Activated naive CD4-positive, alpha-beta T cell treated with anti-CD3 and anti-CD28 coated beads, Interleukin-2, amount 50 U/mL, for 24 hours (primary cell): ENCODE data around the gene PRMT9.
A peak's percentile ranks its signal among the peaks of the same experiment; 100 is the strongest.

Experiments used
- H3K27ac Mint-ChIP-seq: one replicate; pipeline ENCODE4 v1.8.0; 2021; ENCODE audit warnings: mild to moderate bottlenecking, mixed read lengths
- H3K27me3 Mint-ChIP-seq: one replicate; pipeline ENCODE4 v1.8.0; 2021; ENCODE audit warnings: mixed read lengths
- H3K36me3 Mint-ChIP-seq: one replicate; pipeline ENCODE4 v1.8.0; 2021; ENCODE audit warnings: mixed read lengths
- H3K4me1 Mint-ChIP-seq: one replicate; pipeline ENCODE4 v1.8.0; 2021; ENCODE audit warnings: mixed read lengths
- H3K4me3 Mint-ChIP-seq: one replicate; pipeline ENCODE4 v1.8.0; 2021; ENCODE audit warnings: mild to moderate bottlenecking, mixed read lengths
- H3K9me3 Mint-ChIP-seq: one replicate; pipeline ENCODE4 v1.8.0; 2021; ENCODE audit warnings: mixed read lengths

The PRMT9 gene

GRCh38 chr4:147696866-147697265 is 12.9 kb upstream of the PRMT9 start:
- peaks cover 7% of the 10 kb centered on the region for H3K27me3 Mint-ChIP-seq

GRCh38 chr4:147693218-147693617 is 9.3 kb upstream of the PRMT9 start:
- peaks cover 2% of the 10 kb centered on the region for H3K36me3 Mint-ChIP-seq
- no peak overlapping the region for H3K27ac Mint-ChIP-seq
- no peak overlapping the region for H3K4me3 Mint-ChIP-seq
- H3K4me1 Mint-ChIP-seq: no peaks in the 10 kb centered on the region
- H3K9me3 Mint-ChIP-seq: no peaks in the 10 kb centered on the region
- H3K27me3 Mint-ChIP-seq: peaks cover 9% of the 10 kb centered on the region

More at GRCh38 chr4:147696866-147697265, 12.9 kb upstream of the PRMT9 start:
- H3K27ac Mint-ChIP-seq: no peak overlapping the region
- H3K36me3 Mint-ChIP-seq: peaks cover 2% of the 10 kb centered on the region
- H3K4me1 Mint-ChIP-seq: no peaks in the 10 kb centered on the region
- H3K9me3 Mint-ChIP-seq: no peaks in the 10 kb centered on the region
- no peak overlapping the region for H3K4me3 Mint-ChIP-seq

GRCh38 chr4:147691820-147692219 is 7.9 kb upstream of the PRMT9 start:
- Mint-ChIP-seq H3K36me3 (peaks cover 2% of the 10 kb centered on the region), H3K4me3 (no peak overlapping the region), H3K27ac (no peak overlapping the region), H3K9me3 (no peaks in the 10 kb centered on the region), H3K4me1 (no peaks in the 10 kb centered on the region), H3K27me3 (peaks cover 9% of the 10 kb centered on the region)

GRCh38 chr4:147689067-147689466 is 5.1 kb upstream of the PRMT9 start:
- no peaks in the 10 kb centered on the region for H3K9me3 Mint-ChIP-seq
- H3K36me3 Mint-ChIP-seq: peaks cover 2% of the 10 kb centered on the region
- no peak overlapping the region for H3K27ac Mint-ChIP-seq
- H3K27me3 Mint-ChIP-seq: peaks cover 10% of the 10 kb centered on the region
- H3K4me1 Mint-ChIP-seq: peaks cover 10% of the 10 kb centered on the region
- no peak overlapping the region for H3K4me3 Mint-ChIP-seq

GRCh38 chr4:147683188-147683591 is 773 bp downstream of the PRMT9 start:
- peaks cover 39% of the 10 kb centered on the region for H3K4me1 Mint-ChIP-seq

GRCh38 chr4:147682755-147683154 is 1.2 kb downstream of the PRMT9 start:
- Mint-ChIP-seq H3K9me3 (no peaks in the 10 kb centered on the region), H3K4me1 (peaks cover 39% of the 10 kb centered on the region), H3K27me3 (peaks cover 2% of the 10 kb centered on the region), H3K4me3 (peak overlapping the region; percentile 91), H3K27ac (peak overlapping the region; percentile 89), H3K36me3 (peaks cover 6% of the 10 kb centered on the region)

More at GRCh38 chr4:147683188-147683591, 773 bp downstream of the PRMT9 start:
- no peaks in the 10 kb centered on the region for H3K9me3 Mint-ChIP-seq
- H3K4me3 Mint-ChIP-seq: peak overlapping the region; percentile 91
- peaks cover 6% of the 10 kb centered on the region for H3K36me3 Mint-ChIP-seq
- H3K27me3 Mint-ChIP-seq: peaks cover 2% of the 10 kb centered on the region
- H3K27ac Mint-ChIP-seq: peak overlapping the region; percentile 89

GRCh38 chr4:147678796-147679549 is 5.0 kb downstream of the PRMT9 start:
- Mint-ChIP-seq H3K9me3 (no peaks in the 10 kb centered on the region), H3K27me3 (no peaks in the 10 kb centered on the region), H3K4me1 (peaks cover 29% of the 10 kb centered on the region), H3K36me3 (peaks cover 11% of the 10 kb centered on the region), H3K4me3 (no peak overlapping the region), H3K27ac (no peak overlapping the region)

- Mint-ChIP-seq H3K27me3 (no peaks in the 10 kb centered on the region), H3K4me1 (peaks cover 27% of the 10 kb centered on the region), H3K4me3 (no peak overlapping the region), H3K36me3 (peaks cover 11% of the 10 kb centered on the region), H3K27ac (no peak overlapping the region), H3K9me3 (no peaks in the 10 kb centered on the region)
These were observed 5.9 kb downstream of the PRMT9 start for GRCh38 chr4:147678106-147678505.

GRCh38 chr4:147674496-147674895 is 9.5 kb downstream of the PRMT9 start:
- no peaks in the 10 kb centered on the region for H3K9me3 Mint-ChIP-seq
- H3K27me3 Mint-ChIP-seq: no peaks in the 10 kb centered on the region
- H3K27ac Mint-ChIP-seq: no peak overlapping the region
- H3K36me3 Mint-ChIP-seq: peaks cover 20% of the 10 kb centered on the region
- no peak overlapping the region for H3K4me3 Mint-ChIP-seq
- no peaks in the 10 kb centered on the region for H3K4me1 Mint-ChIP-seq

GRCh38 chr4:147674073-147674472 is 9.9 kb downstream of the PRMT9 start:
- peaks cover 20% of the 10 kb centered on the region for H3K36me3 Mint-ChIP-seq
- no peaks in the 10 kb centered on the region for H3K9me3 Mint-ChIP-seq
- H3K27me3 Mint-ChIP-seq: no peaks in the 10 kb centered on the region
- H3K4me1 Mint-ChIP-seq: no peaks in the 10 kb centered on the region
- no peak overlapping the region for H3K27ac Mint-ChIP-seq
- no peak overlapping the region for H3K4me3 Mint-ChIP-seq

GRCh38 chr4:147658501-147658900 is 25.5 kb downstream of the PRMT9 start:
- Mint-ChIP-seq H3K9me3 (no peaks in the 10 kb centered on the region), H3K36me3 (peaks cover 23% of the 10 kb centered on the region), H3K4me3 (no peak overlapping the region), H3K27ac (no peak overlapping the region), H3K4me1 (peaks cover 7% of the 10 kb centered on the region), H3K27me3 (no peaks in the 10 kb centered on the region)

GRCh38 chr4:147655639-147656038 is 28.3 kb downstream of the PRMT9 start:
- no peak overlapping the region for H3K27ac Mint-ChIP-seq
- H3K27me3 Mint-ChIP-seq: no peaks in the 10 kb centered on the region
- no peak overlapping the region for H3K4me3 Mint-ChIP-seq
- peaks cover 29% of the 10 kb centered on the region for H3K36me3 Mint-ChIP-seq
- H3K4me1 Mint-ChIP-seq: peaks cover 18% of the 10 kb centered on the region
- H3K9me3 Mint-ChIP-seq: no peaks in the 10 kb centered on the region

GRCh38 chr4:147651563-147651962 is 32.4 kb downstream of the PRMT9 start:
- Mint-ChIP-seq H3K27me3 (no peaks in the 10 kb centered on the region), H3K27ac (no peak overlapping the region), H3K36me3 (peaks cover 43% of the 10 kb centered on the region), H3K4me1 (peaks cover 51% of the 10 kb centered on the region), H3K9me3 (peaks cover 8% of the 10 kb centered on the region), H3K4me3 (peak overlapping the region; percentile 36)

GRCh38 chr4:147648656-147649055 is 35.3 kb downstream of the PRMT9 start:
- no peak overlapping the region for H3K27ac Mint-ChIP-seq
- H3K4me3 Mint-ChIP-seq: no peak overlapping the region
- H3K9me3 Mint-ChIP-seq: peaks cover 8% of the 10 kb centered on the region
- H3K36me3 Mint-ChIP-seq: peaks cover 36% of the 10 kb centered on the region
- H3K4me1 Mint-ChIP-seq: peaks cover 61% of the 10 kb centered on the region
- H3K27me3 Mint-ChIP-seq: no peaks in the 10 kb centered on the region

GRCh38 chr4:147645099-147645498 is 38.9 kb downstream of the PRMT9 start:
- no peak overlapping the region for H3K4me3 Mint-ChIP-seq
- peaks cover 8% of the 10 kb centered on the region for H3K9me3 Mint-ChIP-seq
- H3K27me3 Mint-ChIP-seq: no peaks in the 10 kb centered on the region
- H3K27ac Mint-ChIP-seq: peak overlapping the region; percentile 38
- H3K36me3 Mint-ChIP-seq: peaks cover 42% of the 10 kb centered on the region
- peaks cover 59% of the 10 kb centered on the region for H3K4me1 Mint-ChIP-seq

GRCh38 chr4:147644471-147644870 is 39.5 kb downstream of the PRMT9 start:
- Mint-ChIP-seq H3K9me3 (peaks cover 8% of the 10 kb centered on the region), H3K4me3 (no peak overlapping the region), H3K27me3 (no peaks in the 10 kb centered on the region), H3K36me3 (peaks cover 39% of the 10 kb centered on the region), H3K4me1 (peaks cover 59% of the 10 kb centered on the region), H3K27ac (no peak overlapping the region)

- Mint-ChIP-seq H3K27ac (peak overlapping the region; percentile 8), H3K4me3 (no peak overlapping the region), H3K4me1 (peaks cover 60% of the 10 kb centered on the region), H3K36me3 (peaks cover 35% of the 10 kb centered on the region), H3K27me3 (no peaks in the 10 kb centered on the region), H3K9me3 (peaks cover 8% of the 10 kb centered on the region)
These were observed 40.3 kb downstream of the PRMT9 start for GRCh38 chr4:147643616-147644015.
